NCI-H1105 treated with DMSO at 0.1 percent for 48 hours (cell line): ENCODE data around the gene HOXA7.

Experiments
- DNase-seq: peaks from one replicate; lab custom pipeline; 2025; lab: John Stamatoyannopoulos, UW

The HOXA7 gene

DNA sequence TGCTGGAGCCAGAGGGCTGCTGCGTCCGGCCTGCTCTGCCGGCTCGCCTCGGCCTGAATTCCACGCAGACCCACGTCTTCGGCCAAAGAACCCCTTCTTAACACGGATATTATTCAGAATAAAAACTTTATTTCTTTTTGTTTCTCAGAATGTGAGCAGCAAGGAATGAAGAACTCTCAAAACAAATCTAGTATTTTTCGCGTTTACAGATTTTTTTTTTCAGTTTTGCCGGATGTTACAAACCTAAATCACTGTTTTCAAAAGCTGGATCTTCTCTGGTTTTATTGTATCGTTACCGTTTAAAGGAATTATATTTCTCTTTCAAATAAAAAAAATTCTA, 49.6 kb downstream of the HOXA7 start:
- no peak for DNase-seq

DNA sequence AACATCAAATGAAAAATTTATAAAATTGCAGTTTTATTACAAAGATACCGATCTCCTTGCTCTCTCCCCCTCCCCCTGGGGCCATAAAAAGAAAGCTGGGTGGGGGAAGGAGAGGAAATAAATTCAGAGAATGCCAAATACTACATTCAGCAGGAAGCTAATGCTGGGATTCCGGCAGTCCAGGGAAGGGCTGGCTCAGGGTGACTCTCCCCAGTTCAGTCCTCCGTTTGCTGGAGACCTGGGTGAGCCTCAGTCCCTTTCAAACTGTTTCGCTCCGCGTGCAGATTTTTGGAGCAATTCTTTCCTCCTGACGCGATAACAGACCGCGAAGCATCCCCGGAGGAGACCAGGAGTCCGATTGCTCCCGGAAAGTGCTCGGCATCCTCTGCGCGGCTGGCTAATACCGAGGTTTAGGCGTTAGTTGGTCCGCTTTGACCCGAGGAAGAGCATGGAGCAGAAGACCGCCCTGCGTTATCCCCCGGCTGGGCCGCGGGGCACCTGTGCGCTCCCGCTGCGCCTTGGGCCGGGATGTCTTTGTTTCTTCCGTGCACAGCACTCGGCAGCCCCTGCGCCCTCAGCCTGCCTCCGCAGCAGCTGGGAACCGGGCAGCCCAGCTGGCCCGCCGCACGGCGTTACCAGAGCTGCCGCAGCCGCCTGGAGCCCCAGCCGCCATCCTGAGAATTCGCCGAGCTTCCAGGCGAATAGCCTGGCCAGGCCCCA, 50.1 kb downstream of the HOXA7 start:
- DNase-seq: no peak

DNA sequence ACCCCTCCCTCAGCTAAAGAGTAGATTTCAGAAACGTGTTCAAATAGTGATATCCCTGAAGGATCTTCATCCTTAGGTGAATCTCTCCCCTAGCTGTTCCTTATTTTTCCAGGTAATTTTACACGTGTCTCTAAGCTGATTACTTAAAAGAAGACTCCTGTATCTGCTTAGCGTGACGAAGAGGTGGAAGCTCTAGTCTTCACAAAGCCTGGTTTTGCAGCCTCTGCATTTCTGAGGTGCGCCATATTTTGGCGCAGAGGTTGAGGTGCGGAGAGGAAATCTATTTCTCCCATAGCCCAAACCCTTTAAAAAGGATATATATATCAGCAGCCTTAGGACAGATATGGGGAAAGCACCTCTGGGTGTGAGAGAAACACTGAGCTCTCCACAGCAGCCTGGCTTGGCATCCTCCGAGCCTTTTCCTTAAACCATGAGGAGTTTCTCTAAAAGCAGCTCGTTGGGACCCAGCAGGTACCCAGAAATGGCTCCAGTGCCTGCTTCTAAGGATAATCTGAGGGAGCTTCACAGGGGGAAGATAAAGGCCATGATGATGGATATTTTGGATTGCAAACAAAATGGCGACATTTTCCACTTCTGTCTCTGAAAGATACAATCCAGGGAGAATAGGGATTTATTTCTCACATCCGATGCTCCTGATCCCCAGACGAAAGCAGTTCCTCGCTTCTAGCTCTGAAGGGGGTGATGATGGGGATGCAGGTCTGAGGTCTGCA, 51.0 kb downstream of the HOXA7 start:
- DNase-seq: no peak

DNA sequence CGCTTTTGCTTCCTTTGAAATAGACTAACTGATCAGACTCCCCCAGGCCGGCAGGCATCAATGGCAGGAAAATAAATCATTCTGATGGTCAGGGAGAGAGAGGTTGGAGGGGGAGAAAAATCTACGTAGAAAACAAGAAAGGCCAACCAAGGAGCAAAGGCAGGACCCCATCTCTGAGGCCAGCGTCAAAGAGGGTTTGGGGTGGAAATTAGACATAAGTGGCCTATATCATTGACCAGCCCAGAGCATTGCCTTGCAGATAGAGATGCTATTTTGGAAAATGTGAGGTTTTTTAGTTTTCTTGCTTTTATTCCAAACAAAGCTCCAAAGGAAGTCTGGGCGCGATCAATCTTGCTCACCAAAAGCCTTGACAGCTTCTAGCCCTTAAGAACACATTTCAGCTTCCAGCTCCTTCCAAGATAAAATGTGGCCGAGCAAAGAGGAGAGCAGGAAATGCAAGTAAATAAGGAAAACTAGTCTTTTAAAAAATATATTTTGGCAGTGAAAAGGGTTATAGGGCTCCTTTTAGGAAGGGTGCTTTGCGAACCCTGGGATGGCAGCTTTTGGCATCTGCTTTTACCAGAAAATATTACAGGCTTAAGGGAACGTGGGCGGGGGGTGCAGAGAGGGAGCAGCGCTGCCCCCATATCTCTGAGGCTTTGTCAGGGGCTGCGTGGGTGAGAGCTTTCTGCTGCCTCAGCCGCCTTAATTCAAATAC, 52.0 kb downstream of the HOXA7 start:
- DNase-seq: no peak
